ENCODE results near the gene TPSD1. TPM values are rescaled to one million over a fixed set of nuclear protein-coding genes. Genes with fewer than 3 reads are reported as not detected.
"Not testable (repeated sequence)": the region's sequence is repeated elsewhere in the genome, so short reads cannot be mapped to it uniquely, and the experiment has no call there.

The TPSD1 gene
- total RNA-seq, 2 experiments from 2014 or later, result not detected

DNA sequence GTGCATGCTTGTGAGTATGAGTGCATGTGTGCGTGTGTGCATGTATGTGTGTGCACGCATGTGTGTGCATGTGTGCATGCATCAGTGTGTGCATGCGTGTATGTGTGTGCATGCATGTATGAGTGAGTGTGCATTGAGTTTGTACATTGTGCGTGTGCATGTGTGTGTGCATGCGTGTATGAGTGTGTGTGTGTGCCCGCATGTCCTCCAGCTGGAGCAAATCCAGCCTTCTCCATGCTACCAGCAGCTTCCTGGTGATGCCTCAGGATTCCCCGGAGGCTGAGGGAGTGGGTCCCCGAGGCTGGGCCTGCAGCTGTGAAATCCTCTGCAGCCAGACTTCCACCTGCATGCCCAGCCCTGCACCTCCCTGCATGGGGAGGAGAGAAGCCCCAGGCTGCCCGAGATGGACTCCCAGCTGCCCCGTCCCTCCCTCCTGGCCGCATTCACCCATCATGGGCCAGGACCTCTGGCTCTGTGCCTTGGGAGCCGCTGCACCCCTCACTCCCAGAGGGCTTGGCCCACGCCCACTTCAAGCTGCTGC is 9.3 kb downstream of the TPSD1 start:
- POLR2A ChIA-PET, result no interaction called here
- Mint-ChIP-seq H3K27me3 (peaks cover 14% of the 10 kb centered on the region), H3K9me3 (peaks cover 9% of the 10 kb centered on the region), H3K36me3 (no peaks in the 10 kb centered on the region), H3K27ac (no peak overlapping the region), H3K4me1 (ENCODE audit: low read depth) (no peaks in the 10 kb centered on the region), H3K4me3 (no peak overlapping the region)
- intact Hi-C loops (cut with micrococcal nuclease), result no loop called here
- no peak for DNase-seq
- CTCF ChIA-PET, result no interaction called here

DNA sequence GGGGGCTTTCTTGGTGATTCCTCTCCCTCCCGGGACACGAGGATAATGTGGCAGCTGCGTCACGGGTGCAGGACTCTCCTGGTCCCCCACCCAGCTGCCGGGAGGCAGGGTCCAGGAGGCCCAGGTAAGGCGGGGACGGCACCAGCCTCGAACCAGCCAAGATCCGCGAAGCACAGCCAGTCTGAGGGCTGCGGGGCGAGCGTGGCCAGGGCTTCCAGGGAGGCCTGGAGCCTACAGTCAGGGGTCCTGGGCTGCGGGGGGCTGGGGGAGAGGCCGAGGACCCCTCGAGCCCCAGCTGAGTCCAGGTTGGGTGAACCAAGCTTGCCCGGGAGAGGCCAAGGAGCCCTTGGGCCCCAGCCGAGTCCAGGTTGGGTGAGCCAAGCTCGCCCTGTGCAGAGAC is 10.0 kb downstream of the TPSD1 start:
- H3K36me3 Mint-ChIP-seq, result no peaks in the 10 kb centered on the region
- peaks cover 8% of the 10 kb centered on the region for H3K27me3 Mint-ChIP-seq
- intact Hi-C loops (cut with micrococcal nuclease), result no loop called here
- no peak overlapping the region for H3K4me3 Mint-ChIP-seq
- peaks cover 9% of the 10 kb centered on the region for H3K9me3 Mint-ChIP-seq
- H3K27ac Mint-ChIP-seq, result no peak overlapping the region
- ChIA-PET POLR2A (no interaction called here), CTCF (no interaction called here)
- H3K4me1 Mint-ChIP-seq (ENCODE audit: low read depth), result no peaks in the 10 kb centered on the region
- no peak for DNase-seq

DNA sequence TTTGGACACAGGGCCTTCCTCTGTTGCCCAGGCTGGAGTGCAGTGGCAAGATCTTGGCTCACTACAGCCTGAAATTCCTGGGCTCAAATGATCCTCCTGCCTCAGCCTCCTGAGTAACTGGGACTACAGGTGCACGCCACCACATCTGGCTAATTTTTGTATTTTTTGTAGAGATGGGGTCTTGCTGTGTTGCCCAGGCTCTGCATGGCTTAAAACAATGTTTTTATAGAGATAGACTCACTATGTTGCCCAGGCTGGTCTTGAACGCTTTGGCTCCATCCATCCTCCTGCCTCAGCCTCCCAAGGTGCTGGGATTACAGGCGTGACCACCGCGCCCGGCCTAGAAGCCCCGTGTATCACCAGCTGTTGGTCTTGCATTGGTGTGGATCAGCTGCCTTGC is 13.5 kb downstream of the TPSD1 start:
- H3K36me3 Mint-ChIP-seq; H3K4me1 Mint-ChIP-seq (ENCODE audit: low read depth); H3K27ac Mint-ChIP-seq; POLR2A ChIA-PET; DNase-seq; CTCF ChIA-PET; H3K9me3 Mint-ChIP-seq; intact Hi-C loops (cut with micrococcal nuclease); H3K4me3 Mint-ChIP-seq; H3K27me3 Mint-ChIP-seq: not testable (repeated sequence)

DNA sequence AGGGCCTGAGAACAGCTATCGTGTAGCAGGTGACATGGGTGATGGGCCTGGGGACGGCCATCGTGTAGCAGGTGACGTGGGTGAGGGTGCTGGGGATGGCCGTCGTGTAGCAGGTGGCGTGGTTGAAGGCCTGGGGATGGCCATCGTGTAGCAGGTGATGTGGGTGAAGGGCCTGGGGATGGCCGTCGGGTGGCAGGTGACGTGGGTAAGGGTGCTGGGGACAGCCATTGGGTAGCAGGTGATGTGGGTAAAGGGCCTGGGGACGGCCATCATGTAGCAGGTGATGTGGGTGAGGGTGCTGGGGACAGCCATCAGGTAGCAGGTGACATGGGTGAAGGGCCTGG is 15.5 kb downstream of the TPSD1 start:
- no peaks in the 10 kb centered on the region for H3K4me1 Mint-ChIP-seq (ENCODE audit: low read depth)
- H3K9me3 Mint-ChIP-seq, result no peaks in the 10 kb centered on the region
- POLR2A ChIA-PET, result no interaction called here
- H3K4me3 Mint-ChIP-seq, result no peak overlapping the region
- intact Hi-C loops (cut with micrococcal nuclease), result no loop called here
- CTCF ChIA-PET, result no interaction called here
- H3K27ac Mint-ChIP-seq, result no peak overlapping the region
- peaks cover 11% of the 10 kb centered on the region for H3K27me3 Mint-ChIP-seq
- DNase-seq, result no peak
- H3K36me3 Mint-ChIP-seq, result no peaks in the 10 kb centered on the region

DNA sequence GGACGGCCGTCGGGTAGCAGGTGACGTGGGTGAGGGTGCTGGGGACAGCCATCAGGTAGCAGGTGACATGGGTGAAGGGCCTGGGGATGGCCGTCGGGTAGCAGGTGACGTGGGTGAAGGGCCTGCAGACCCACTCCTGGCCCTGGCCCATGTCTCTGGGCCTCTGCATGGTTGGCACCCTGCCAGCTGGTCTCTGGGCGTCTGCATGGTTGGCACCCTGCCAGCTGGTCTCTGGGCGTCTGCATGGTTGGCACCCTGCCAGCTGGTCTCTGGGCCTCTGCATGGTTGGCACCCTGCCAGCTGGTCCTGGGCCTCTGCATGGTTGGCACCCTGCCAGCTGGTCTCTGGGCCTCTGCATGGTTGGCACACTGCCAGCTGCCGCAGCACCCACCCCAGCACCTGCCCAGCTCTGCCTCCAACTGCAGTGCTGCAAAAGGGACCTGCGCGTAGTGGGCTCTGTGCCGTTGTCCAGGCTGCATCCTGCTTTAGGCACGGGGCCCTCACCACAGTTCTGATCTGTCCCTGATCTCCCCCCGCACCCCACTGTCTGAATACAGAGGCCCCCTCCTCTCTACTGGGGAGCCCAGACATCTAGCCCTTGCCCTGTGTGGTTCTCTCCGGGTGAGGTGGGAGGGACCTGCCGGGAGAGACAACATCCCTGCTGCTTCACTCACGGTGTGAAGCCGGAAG is 16.0 kb downstream of the TPSD1 start:
- H3K36me3 Mint-ChIP-seq; H3K9me3 Mint-ChIP-seq; CTCF ChIA-PET; intact Hi-C loops (cut with micrococcal nuclease); H3K4me1 Mint-ChIP-seq (ENCODE audit: low read depth); POLR2A ChIA-PET; H3K4me3 Mint-ChIP-seq; H3K27ac Mint-ChIP-seq: not testable (repeated sequence)
- H3K27me3 Mint-ChIP-seq, result peaks cover 11% of the 10 kb centered on the region
- DNase-seq, result peak; percentile 18

DNA sequence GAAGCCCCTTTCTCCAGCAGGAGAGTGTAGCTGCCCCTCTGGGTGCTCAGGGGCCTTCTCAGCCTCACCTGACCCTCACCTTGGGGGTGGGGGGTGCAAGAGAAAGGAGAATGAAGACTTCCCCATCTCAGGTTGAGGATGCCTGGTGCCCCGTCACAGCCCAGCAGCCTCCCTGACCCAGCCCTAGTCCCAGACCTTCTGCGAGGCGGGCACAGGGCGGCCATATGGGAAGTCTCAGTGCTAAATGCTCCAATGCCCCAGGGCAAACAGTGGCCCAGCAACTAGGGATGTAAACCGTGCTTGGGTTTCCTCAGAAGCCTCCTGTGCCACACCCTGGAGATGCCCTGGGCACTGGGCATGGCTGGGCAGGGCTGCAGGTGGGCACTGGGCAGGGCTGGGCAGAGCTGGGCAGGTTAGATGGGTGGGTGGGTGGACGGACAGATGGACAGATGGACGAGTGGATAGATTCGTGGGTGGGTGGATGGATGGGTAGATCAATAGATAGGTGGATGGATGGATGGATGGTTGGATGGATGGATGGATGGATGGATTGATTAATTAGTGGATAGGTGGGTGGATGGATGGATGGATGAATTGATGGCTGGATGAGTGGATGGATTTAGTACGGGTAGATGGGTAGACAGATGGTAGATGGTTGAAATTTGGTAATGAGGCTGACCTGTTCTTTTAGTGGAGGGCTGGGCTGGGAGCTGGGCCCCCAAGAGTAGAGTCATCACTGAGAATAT is 16.8 kb downstream of the TPSD1 start:
- POLR2A ChIA-PET, result no interaction called here
- no peak for DNase-seq
- Mint-ChIP-seq H3K36me3 (no peaks in the 10 kb centered on the region), H3K4me3 (no peak overlapping the region), H3K27ac (no peak overlapping the region), H3K9me3 (no peaks in the 10 kb centered on the region), H3K27me3 (peaks cover 14% of the 10 kb centered on the region), H3K4me1 (ENCODE audit: low read depth) (no peaks in the 10 kb centered on the region)
- CTCF ChIA-PET, result no interaction called here
- intact Hi-C loops (cut with micrococcal nuclease), result no loop called here

DNA sequence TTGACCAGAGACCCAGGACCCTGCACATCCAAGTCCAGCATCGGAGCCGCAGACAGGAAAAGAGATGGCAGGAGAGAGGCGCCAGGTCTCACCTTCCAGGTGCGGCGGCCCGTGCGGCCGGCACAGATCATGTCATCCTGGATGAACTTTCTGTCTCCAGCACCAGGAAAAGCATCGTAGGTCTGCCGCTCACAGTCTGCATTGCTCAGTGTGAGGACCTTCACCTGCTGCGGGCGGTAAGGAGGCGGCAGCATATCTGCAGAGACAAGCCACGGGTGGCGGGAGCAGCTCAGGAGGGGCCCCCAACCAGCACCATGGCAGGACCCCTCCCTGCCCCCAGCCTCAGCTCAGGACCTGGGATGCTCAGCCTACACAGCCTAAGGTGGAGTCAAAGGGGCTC is 17.9 kb downstream of the TPSD1 start:
- CTCF ChIA-PET, result no interaction called here
- Mint-ChIP-seq H3K27ac (no peak overlapping the region), H3K36me3 (no peaks in the 10 kb centered on the region), H3K27me3 (peaks cover 16% of the 10 kb centered on the region), H3K4me3 (no peak overlapping the region), H3K9me3 (no peaks in the 10 kb centered on the region), H3K4me1 (ENCODE audit: low read depth) (no peaks in the 10 kb centered on the region)
- no peak for DNase-seq
- intact Hi-C loops (cut with micrococcal nuclease), result no loop called here
- POLR2A ChIA-PET, result no interaction called here

DNA sequence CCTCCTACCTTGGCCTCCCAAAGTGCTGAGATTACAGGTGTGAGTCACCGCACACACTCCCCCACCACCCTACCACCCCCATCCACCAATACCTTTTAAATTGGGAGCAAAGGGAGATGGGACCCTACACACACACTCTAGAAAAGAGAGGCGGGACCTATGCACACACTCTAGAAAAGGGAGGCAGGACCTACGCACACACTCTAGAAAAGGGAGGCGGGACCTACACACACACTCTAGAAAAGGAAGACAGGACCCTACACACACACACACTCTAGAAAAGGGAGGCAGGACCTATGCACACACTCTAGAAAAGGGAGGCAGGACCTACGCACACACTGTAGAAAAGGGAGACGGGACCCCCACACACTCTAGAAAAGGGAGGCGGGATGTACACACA is 18.9 kb downstream of the TPSD1 start:
- ChIA-PET POLR2A (no interaction called here), CTCF (no interaction called here)
- Mint-ChIP-seq H3K36me3 (no peaks in the 10 kb centered on the region), H3K27ac (no peak overlapping the region), H3K4me3 (no peak overlapping the region), H3K27me3 (peaks cover 16% of the 10 kb centered on the region), H3K9me3 (no peaks in the 10 kb centered on the region), H3K4me1 (ENCODE audit: low read depth) (no peaks in the 10 kb centered on the region)
- DNase-seq, result no peak
- intact Hi-C loops (cut with micrococcal nuclease), result no loop called here

DNA sequence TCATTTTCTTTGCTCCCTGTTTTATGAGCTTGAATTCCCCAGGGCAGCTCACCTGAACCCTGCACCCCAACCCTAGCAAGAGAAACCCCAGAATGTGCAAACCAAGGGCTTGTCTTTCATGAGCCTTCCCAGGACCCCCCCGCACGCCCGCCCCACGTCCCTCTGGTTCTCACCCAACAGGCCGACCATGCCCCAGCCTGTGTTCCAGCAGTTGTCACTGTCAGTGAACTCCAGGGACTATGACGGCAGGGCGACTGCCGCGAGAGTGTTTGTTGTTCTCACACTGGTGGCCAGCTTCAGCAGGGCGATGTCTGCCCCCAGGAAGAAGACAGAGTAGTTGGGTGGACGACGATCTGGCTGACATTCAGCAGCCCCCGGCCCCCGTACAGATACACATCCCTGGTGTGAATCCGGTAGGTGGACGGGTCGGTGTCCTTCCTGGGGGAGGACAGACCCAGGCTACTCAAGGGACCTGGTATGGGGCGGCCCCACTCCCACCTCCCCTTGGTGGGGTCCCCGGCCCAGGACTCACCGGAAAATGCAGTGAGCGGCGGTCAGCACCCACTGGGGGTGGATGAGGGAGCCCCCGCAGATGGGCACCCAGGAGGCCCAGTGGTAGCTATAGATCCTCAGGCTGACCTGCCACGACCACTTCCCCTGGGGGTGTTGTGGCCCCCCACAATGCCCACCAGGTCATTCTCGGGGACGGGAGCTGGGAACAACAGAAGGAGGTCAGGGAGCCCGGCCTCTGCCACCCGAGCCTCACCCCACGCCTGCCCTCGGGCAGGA is 20.1 kb downstream of the TPSD1 start:
- Mint-ChIP-seq H3K9me3 (no peaks in the 10 kb centered on the region), H3K36me3 (no peaks in the 10 kb centered on the region), H3K27me3 (peaks cover 16% of the 10 kb centered on the region), H3K4me3 (no peak overlapping the region), H3K4me1 (ENCODE audit: low read depth) (no peaks in the 10 kb centered on the region), H3K27ac (no peak overlapping the region)
- no peak for DNase-seq
- intact Hi-C loops (cut with micrococcal nuclease), result no loop called here
- ChIA-PET POLR2A (no interaction called here), CTCF (no interaction called here)

DNA sequence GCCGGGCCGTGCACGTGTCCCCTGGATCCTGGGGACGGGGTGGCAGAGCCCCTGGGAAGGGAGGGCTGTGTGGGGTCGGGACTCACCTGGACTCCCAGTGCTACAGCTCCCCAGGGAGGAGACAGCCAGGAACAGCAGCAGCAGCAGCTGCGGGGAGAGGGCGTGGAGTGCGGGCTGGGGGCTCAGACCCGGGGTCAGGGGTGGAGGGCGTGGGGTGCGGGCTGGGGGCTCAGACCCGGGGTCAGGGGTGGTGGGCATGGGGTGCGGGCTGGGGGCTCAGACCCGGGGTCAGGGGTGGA is 20.7 kb downstream of the TPSD1 start:
- Mint-ChIP-seq H3K4me3 (no peak overlapping the region), H3K27ac (no peak overlapping the region), H3K36me3 (no peaks in the 10 kb centered on the region), H3K27me3 (peaks cover 16% of the 10 kb centered on the region), H3K4me1 (ENCODE audit: low read depth) (no peaks in the 10 kb centered on the region), H3K9me3 (no peaks in the 10 kb centered on the region)
- no peak for DNase-seq
- POLR2A ChIA-PET, result no interaction called here
- intact Hi-C loops (cut with micrococcal nuclease), result no loop called here
- CTCF ChIA-PET, result no interaction called here

DNA sequence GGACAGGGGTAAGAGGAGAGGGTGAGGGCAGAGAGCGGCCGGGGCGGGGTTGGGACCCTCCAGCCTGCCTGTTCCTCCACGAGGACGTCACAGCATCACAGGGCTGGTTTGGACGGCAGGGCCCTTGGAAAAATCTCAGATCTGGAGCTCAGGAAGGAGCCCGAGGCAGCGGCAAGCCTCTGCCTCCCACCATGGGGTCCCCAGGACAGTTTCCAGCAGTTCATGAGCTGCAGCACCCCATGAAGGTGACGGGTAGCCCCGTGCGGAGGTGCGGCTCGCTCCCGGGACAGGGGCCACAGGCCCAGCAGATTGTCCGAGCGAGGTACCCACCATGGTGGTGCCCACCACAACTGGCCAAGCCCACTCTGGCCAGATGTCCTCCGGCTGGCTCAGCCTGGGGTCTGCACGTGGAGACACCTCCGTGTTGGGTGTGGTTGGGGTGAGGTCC is 21.3 kb downstream of the TPSD1 start:
- no peaks in the 10 kb centered on the region for H3K36me3 Mint-ChIP-seq
- ChIA-PET POLR2A (no interaction called here), CTCF (no interaction called here)
- H3K4me3 Mint-ChIP-seq, result no peak overlapping the region
- no peaks in the 10 kb centered on the region for H3K4me1 Mint-ChIP-seq (ENCODE audit: low read depth)
- no peaks in the 10 kb centered on the region for H3K9me3 Mint-ChIP-seq
- no peak overlapping the region for H3K27ac Mint-ChIP-seq
- peaks cover 16% of the 10 kb centered on the region for H3K27me3 Mint-ChIP-seq
- no peak for DNase-seq
- intact Hi-C loops (cut with micrococcal nuclease), result no loop called here

DNA sequence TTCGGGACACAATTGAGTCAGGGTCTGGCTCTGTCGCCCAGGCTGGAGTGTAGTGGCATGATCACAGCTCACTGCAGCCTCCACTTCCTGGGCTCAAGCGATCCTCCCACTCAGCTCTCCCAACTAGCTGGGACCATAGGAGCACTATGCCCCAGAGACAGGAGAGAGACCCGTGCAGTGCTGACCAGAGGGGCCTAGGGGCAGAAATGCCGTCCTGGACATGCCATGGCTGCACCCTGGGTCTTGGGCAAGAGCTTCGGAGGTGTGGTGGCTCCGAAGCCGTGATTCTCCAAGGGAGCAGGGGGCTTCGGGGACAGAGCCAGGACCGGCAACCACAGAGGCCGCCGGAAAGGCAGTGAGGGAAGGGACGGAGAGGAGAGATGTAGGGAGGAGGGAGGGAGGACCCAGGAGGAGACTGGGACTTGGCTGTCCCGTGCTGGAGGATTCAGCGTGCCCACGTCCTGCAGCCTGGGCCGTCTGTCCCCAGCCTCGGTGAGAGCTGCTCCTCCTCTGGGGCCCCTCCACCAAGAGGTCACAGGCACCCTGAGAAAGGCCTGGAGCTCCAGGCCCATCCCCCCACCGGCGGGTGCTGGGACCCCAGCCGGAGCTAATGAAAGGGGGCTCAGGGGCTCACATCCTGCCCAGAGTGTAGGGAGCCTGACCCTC is 21.9 kb downstream of the TPSD1 start:
- Mint-ChIP-seq H3K4me3 (no peak overlapping the region), H3K27me3 (peaks cover 16% of the 10 kb centered on the region), H3K27ac (no peak overlapping the region), H3K4me1 (ENCODE audit: low read depth) (no peaks in the 10 kb centered on the region), H3K36me3 (no peaks in the 10 kb centered on the region), H3K9me3 (no peaks in the 10 kb centered on the region)
- CTCF ChIA-PET, result no interaction called here
- DNase-seq, result no peak
- intact Hi-C loops (cut with micrococcal nuclease), result no loop called here
- POLR2A ChIA-PET, result no interaction called here
